Astrocyte (in vitro differentiated cells and primary cell): ENCODE results near the gene MYH11. TPM values are rescaled to one million over a fixed set of nuclear protein-coding genes. Genes with fewer than 3 reads are reported as not detected.

ENCODE experiments used
- DNase-seq: peaks from one replicate; pipeline ENCODE4 v3.0.0-alpha.2; 2010; ENCODE audit warnings: low read depth
- FAIRE-seq: peaks from 2 replicates; lab custom pipeline; 2011; peaks lifted over from hg19 to GRCh38; lab: Jason Lieb, UNC
- H2AFZ ChIP-seq: 2 replicates; pipeline ENCODE4 v1.6.0; 2012; ENCODE audit warnings: low read depth, low read length, inconsistent platforms
- H3K27ac ChIP-seq: 2 replicates; pipeline ENCODE4 v1.5.1; 2011; ENCODE audit warnings: low read depth, low read length, inconsistent platforms
- H3K27me3 ChIP-seq: 2 replicates; pipeline ENCODE4 v1.6.0; 2011; ENCODE audit warnings: low read length, inconsistent platforms; ENCODE audit not compliant: insufficient read depth
- H3K36me3 ChIP-seq: 2 replicates; pipeline ENCODE4 v1.5.1; 2011; ENCODE audit warnings: low read length, inconsistent platforms; ENCODE audit not compliant: insufficient read depth
- H3K4me1 ChIP-seq: 2 replicates; pipeline ENCODE4 v1.5.1; 2011; ENCODE audit warnings: low read length, inconsistent platforms; ENCODE audit not compliant: insufficient read depth
- H3K4me2 ChIP-seq: 2 replicates; pipeline ENCODE4 v1.6.0; 2012; ENCODE audit warnings: low read length, inconsistent platforms
- H3K4me3 ChIP-seq: 2 replicates; pipeline ENCODE4 v1.5.1; 2011; ENCODE audit warnings: low read depth, mild to moderate bottlenecking, low read length, inconsistent platforms; ENCODE audit not compliant: insufficient read depth
- H3K79me2 ChIP-seq: 2 replicates; pipeline ENCODE4 v1.6.0; 2012; ENCODE audit warnings: mild to moderate bottlenecking, low read length, inconsistent platforms; ENCODE audit not compliant: insufficient read depth
- H3K9ac ChIP-seq: 2 replicates; pipeline ENCODE4 v1.6.0; 2012; ENCODE audit warnings: mild to moderate bottlenecking, low read length, inconsistent platforms
- H3K9me3 ChIP-seq: 2 replicates; pipeline ENCODE4 v1.5.1; 2012; ENCODE audit warnings: low read depth, mild to moderate bottlenecking, low read length, inconsistent platforms; ENCODE audit not compliant: insufficient read depth
- H4K20me1 ChIP-seq: 2 replicates; pipeline ENCODE4 v1.6.0; 2012; ENCODE audit warnings: low read length, inconsistent platforms; ENCODE audit not compliant: insufficient read depth
- H3K27ac Mint-ChIP-seq: one replicate; pipeline ENCODE4 v1.8.0; 2021; ENCODE audit warnings: mild to moderate bottlenecking, mixed read lengths; ENCODE audit not compliant: unreplicated experiment
- H3K27me3 Mint-ChIP-seq: one replicate; pipeline ENCODE4 v1.8.0; 2021; ENCODE audit warnings: low read depth, mixed read lengths; ENCODE audit not compliant: unreplicated experiment
- H3K36me3 Mint-ChIP-seq: one replicate; pipeline ENCODE4 v1.8.0; 2021; ENCODE audit warnings: low read depth, mixed read lengths; ENCODE audit not compliant: unreplicated experiment
- H3K4me1 Mint-ChIP-seq: one replicate; pipeline ENCODE4 v1.8.0; 2021; ENCODE audit warnings: low read depth, mixed read lengths; ENCODE audit not compliant: unreplicated experiment
- H3K4me3 Mint-ChIP-seq: one replicate; pipeline ENCODE4 v1.8.0; 2021; ENCODE audit warnings: mild to moderate bottlenecking, moderate library complexity, mixed read lengths; ENCODE audit not compliant: unreplicated experiment
- H3K9me3 Mint-ChIP-seq: one replicate; pipeline ENCODE4 v1.8.0; 2021; ENCODE audit warnings: mild to moderate bottlenecking, mixed read lengths; ENCODE audit not compliant: unreplicated experiment
- CTCF ChIP-seq: IDR thresholded peaks from 2 replicates; pipeline ENCODE4 v1.5.1; 2011; ENCODE audit warnings: low read depth, mild to moderate bottlenecking, inconsistent platforms, low read length, moderate library complexity; ENCODE audit not compliant: insufficient read depth
- EZH2 ChIP-seq: IDR thresholded peaks from 2 replicates; pipeline ENCODE4 v1.6.1; 2012; ENCODE audit warnings: mild to moderate bottlenecking, low read length, inconsistent platforms; ENCODE audit not compliant: insufficient read depth
- total RNA-seq: library from RNA; stranded (reverse); gene quantifications from 2 replicates; pipeline ENCODE4 v1.2.1, GENCODE V29; 2021

Gene MYH11
- total RNA-seq, 1 donor from 2014 or later, result 1.0 TPM

DNA sequence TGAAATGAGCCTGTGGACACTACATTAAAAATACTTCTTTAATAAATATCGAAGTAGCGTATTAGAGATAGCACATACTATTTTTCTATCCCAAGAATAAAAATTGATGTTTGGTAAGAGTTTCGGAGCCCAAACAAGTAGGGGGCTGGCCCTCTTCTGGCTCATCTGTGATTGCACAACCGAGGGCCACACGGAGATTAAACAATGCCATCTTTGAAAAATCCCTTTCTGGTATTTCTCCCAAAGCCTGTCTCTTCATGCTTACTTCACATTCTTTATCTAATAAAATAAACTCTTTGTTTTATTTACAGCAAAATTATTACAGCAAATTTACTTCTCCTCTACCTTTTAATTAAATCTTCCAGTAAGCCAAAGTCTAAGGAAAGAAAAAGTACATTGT is 9.6 kb upstream of the MYH11 start:
- Histone ChIP-seq H3K4me3 (no peak overlapping the region), H3K27me3 (no peaks in the 10 kb centered on the region), H3K9ac (no peak overlapping the region), H3K27ac (no peak overlapping the region), H3K4me1 (no peaks in the 10 kb centered on the region), H3K9me3 (no peaks in the 10 kb centered on the region), H3K4me2 (no peak overlapping the region), H2AFZ (no peak overlapping the region), H3K79me2 (no peaks in the 10 kb centered on the region), H3K36me3 (peaks cover 20% of the 10 kb centered on the region), H4K20me1 (no peaks in the 10 kb centered on the region)
- no peak for FAIRE-seq
- Mint-ChIP-seq H3K4me3 (no peak overlapping the region), H3K36me3 (peaks cover 3% of the 10 kb centered on the region), H3K27me3 (no peaks in the 10 kb centered on the region), H3K27ac (no peak overlapping the region), H3K4me1 (no peaks in the 10 kb centered on the region), H3K9me3 (no peaks in the 10 kb centered on the region)
- TF ChIP-seq EZH2 (no peak), CTCF (no peak)
- no peak for DNase-seq

- Mint-ChIP-seq H3K27ac (no peak overlapping the region), H3K4me3 (no peak overlapping the region), H3K4me1 (no peaks in the 10 kb centered on the region), H3K36me3 (peaks cover 3% of the 10 kb centered on the region), H3K9me3 (no peaks in the 10 kb centered on the region), H3K27me3 (no peaks in the 10 kb centered on the region)
- Histone ChIP-seq H3K4me2 (no peak overlapping the region), H3K9me3 (no peaks in the 10 kb centered on the region), H2AFZ (no peak overlapping the region), H4K20me1 (no peaks in the 10 kb centered on the region), H3K27me3 (no peaks in the 10 kb centered on the region), H3K36me3 (peaks cover 20% of the 10 kb centered on the region), H3K9ac (no peak overlapping the region), H3K79me2 (no peaks in the 10 kb centered on the region), H3K4me1 (no peaks in the 10 kb centered on the region), H3K27ac (no peak overlapping the region), H3K4me3 (no peak overlapping the region)
- no peak for FAIRE-seq
- DNase-seq, result peak; percentile 47
- TF ChIP-seq CTCF (no peak), EZH2 (no peak)
Measured at GRCh38 chr16:15865742-15866141, 8.9 kb upstream of the MYH11 start.

- Histone ChIP-seq H3K4me2 (no peak overlapping the region), H3K36me3 (peaks cover 19% of the 10 kb centered on the region), H3K4me1 (no peaks in the 10 kb centered on the region), H3K27me3 (no peaks in the 10 kb centered on the region), H3K4me3 (no peak overlapping the region), H4K20me1 (no peaks in the 10 kb centered on the region), H2AFZ (no peak overlapping the region), H3K9ac (no peak overlapping the region), H3K9me3 (no peaks in the 10 kb centered on the region), H3K27ac (no peak overlapping the region), H3K79me2 (no peaks in the 10 kb centered on the region)
- H3K27me3 Mint-ChIP-seq, result no peaks in the 10 kb centered on the region
- DNase-seq, result no peak
- H3K36me3 Mint-ChIP-seq, result peaks cover 3% of the 10 kb centered on the region
- H3K4me1 Mint-ChIP-seq, result no peaks in the 10 kb centered on the region
- no peak overlapping the region for H3K27ac Mint-ChIP-seq
- H3K4me3 Mint-ChIP-seq, result no peak overlapping the region
- TF ChIP-seq CTCF (no peak), EZH2 (no peak)
- no peak for FAIRE-seq
- H3K9me3 Mint-ChIP-seq, result no peaks in the 10 kb centered on the region
Measured at GRCh38 chr16:15864939-15865338, 8.1 kb upstream of the MYH11 start.
